ENCODE measurements around the gene TPSG1. TPM values are rescaled to one million over a fixed set of nuclear protein-coding genes. Genes with fewer than 3 reads are reported as not detected.
"Not testable (repeated sequence)": the region's sequence is repeated elsewhere in the genome, so short reads cannot be mapped to it uniquely, and the experiment has no call there.

Gene TPSG1
- total and polyA plus RNA-seq, 12 donors = 0.06 to 0.37 TPM; not detected in 10

GRCh38 chr16:1193143-1193824 lies 31.8 kb downstream of the TPSG1 start:
- ATAC-seq (no peak), DNase-seq (no peak)
- Histone ChIP-seq H3K9me3 (no peaks in the 10 kb centered on the region), H3K4me1 (peaks cover 0 to 4% (median 0%) of the 10 kb centered on the region in 9 donors), H3K27me3 (peaks cover 0 to 28% (median 8%) of the 10 kb centered on the region in 7 donors), H3K27ac (no peak overlapping the region), H3K4me3 (no peak overlapping the region), H3K36me3 (no peaks in the 10 kb centered on the region)
- WGBS, 2 donors = 78 to 79% methylated on average over 30 of the region's 30 CpGs
- intact Hi-C loops (cut with DNase I) = loop anchor here in 2 of 10 donors (5.0 to 10.0 kb wide), 2 partner anchors 136 to 378 kb away; no protein-coding TSS in a partner anchor
- no peak for TF ChIP-seq CTCF (IDR thresholded peaks at IDR 0.05)

GRCh38 chr16:1192384-1193073 lies 32.5 kb downstream of the TPSG1 start:
- Histone ChIP-seq H3K27me3 (peaks cover 0 to 32% (median 8%) of the 10 kb centered on the region in 7 donors), H3K36me3 (no peaks in the 10 kb centered on the region), H3K9me3 (no peaks in the 10 kb centered on the region), H3K4me1 (peaks cover 0 to 4% (median 0%) of the 10 kb centered on the region in 9 donors), H3K4me3 (no peak overlapping the region), H3K27ac (no peak overlapping the region)
- no peak for TF ChIP-seq CTCF (IDR thresholded peaks at IDR 0.05)
- WGBS, 2 donors = 78 to 79% methylated on average over 9 of the region's 9 CpGs
- intact Hi-C loops (cut with DNase I) = loop anchor here in 2 of 10 donors (5.0 to 10.0 kb wide), 2 partner anchors 135 to 378 kb away; no protein-coding TSS in a partner anchor
- no peak for DNase-seq
- ATAC-seq = no peak

GRCh38 chr16:1190789-1191188 lies 34.3 kb downstream of the TPSG1 start:
- H3K27ac ChIP-seq, H3K4me3 ChIP-seq, H3K4me1 ChIP-seq, H3K9me3 ChIP-seq, ATAC-seq, H3K36me3 ChIP-seq, DNase-seq: not testable (repeated sequence)
- 86 to 88% methylated on average over 11 of the region's 11 CpGs for WGBS, 2 donors
- peaks cover 0 to 25% (median 8%) of the 10 kb centered on the region in 7 donors for H3K27me3 ChIP-seq
- intact Hi-C loops (cut with DNase I) = loop anchor here in 2 of 10 donors (5.0 to 10.0 kb wide), 2 partner anchors 133 to 376 kb away; no protein-coding TSS in a partner anchor

GRCh38 chr16:1189455-1189854 lies 35.6 kb downstream of the TPSG1 start:
- Histone ChIP-seq H3K27me3 (peaks cover 0 to 15% (median 5%) of the 10 kb centered on the region in 7 donors), H3K4me1 (peaks cover 0 to under 1% (median 0%) of the 10 kb centered on the region in 9 donors), H3K27ac (no peak overlapping the region), H3K9me3 (no peaks in the 10 kb centered on the region), H3K4me3 (no peak overlapping the region), H3K36me3 (no peaks in the 10 kb centered on the region)
- DNase-seq = no peak
- ATAC-seq = no peak
- intact Hi-C loops (cut with DNase I) = no loop called here
- WGBS, 2 donors = 71 to 75% methylated on average over 7 of the region's 7 CpGs
- TF ChIP-seq CTCF (IDR thresholded peaks at IDR 0.05) = no peak
